Muscle layer of colon (tissue), 2 donors: Measurements from ENCODE around the gene TENM4.
A peak's percentile ranks its signal among the peaks of the same experiment; 100 is the strongest.

Source experiments
- H3K27ac ChIP-seq: one replicate; pipeline ENCODE4 v1.7.0; 2013; ENCODE audit warnings: low read depth, mild to moderate bottlenecking, low read length, moderate library complexity
- H3K27me3 ChIP-seq, 2 donors: one replicate each; pipeline ENCODE4 v1.7.0; 2013; ENCODE audit warnings: low read length in 2 of 2, mild to moderate bottlenecking in 2 of 2; ENCODE audit not compliant: insufficient read depth in 2 of 2, control insufficient read depth in 1 of 2
- H3K36me3 ChIP-seq: one replicate; pipeline ENCODE4 v1.7.0; 2013; ENCODE audit warnings: mild to moderate bottlenecking, low read length; ENCODE audit not compliant: insufficient read depth
- H3K4me1 ChIP-seq: one replicate; pipeline ENCODE4 v1.7.0; 2013; ENCODE audit warnings: mild to moderate bottlenecking, low read length; ENCODE audit not compliant: insufficient read depth
- H3K4me3 ChIP-seq, 2 donors: one replicate each; pipeline ENCODE4 v1.7.0; 2013; ENCODE audit warnings: low read length in 2 of 2, low read depth in 1 of 2, mild to moderate bottlenecking in 1 of 2, moderate library complexity in 1 of 2
- H3K9ac ChIP-seq: one replicate; pipeline ENCODE4 v1.7.0; 2013; ENCODE audit warnings: low read length
- H3K9me3 ChIP-seq: one replicate; pipeline ENCODE4 v1.7.0; 2013; ENCODE audit warnings: mild to moderate bottlenecking, low read length
- donor health status: abdominal sarcoma.
- donor health status: Adenocarcinoma of cecum.

Gene TENM4

DNA sequence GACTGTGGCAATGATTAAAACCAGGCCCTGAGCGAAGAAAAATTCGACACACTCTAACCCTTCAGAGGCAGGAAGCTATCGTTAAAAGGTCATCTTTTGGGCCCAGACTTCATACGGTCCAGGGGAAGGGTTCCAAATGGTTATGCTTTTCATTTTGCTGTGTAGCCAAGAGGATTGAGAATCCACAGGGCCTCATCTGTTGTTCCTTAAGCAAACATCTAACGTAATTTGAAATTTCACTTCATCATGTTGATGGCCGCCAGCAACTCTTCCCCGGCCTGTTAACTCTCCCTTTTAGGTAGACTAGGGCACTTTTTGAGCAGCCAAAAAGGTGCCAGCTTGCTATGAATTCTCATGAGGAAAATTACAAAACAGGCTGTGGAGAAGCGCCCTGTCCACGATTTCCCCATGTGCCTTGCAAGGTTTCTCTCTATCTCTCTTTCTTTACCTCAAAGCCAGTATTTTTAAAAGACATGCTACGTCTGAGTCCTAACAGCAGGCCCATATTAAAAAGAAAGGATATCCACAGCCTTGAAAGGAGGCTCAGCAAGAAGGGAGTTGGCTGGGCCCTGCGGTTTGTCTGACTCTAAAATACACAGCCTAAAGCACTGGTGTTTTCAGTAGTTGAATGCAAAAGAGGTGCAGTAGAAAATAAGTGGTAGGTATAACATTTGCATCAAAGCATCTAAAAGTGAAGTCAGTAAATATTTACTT is 509.9 kb downstream of the TENM4 start:
- peak overlapping the region; percentile 41 for H3K27ac ChIP-seq
- no peak overlapping the region for H3K9ac ChIP-seq
- no peaks in the 10 kb centered on the region for H3K36me3 ChIP-seq

GRCh38 chr11:78929906-78930220 is 511.0 kb downstream of the TENM4 start:
- no peak overlapping the region for H3K4me3 ChIP-seq
- H3K36me3 ChIP-seq = no peaks in the 10 kb centered on the region
- no peak overlapping the region for H3K27ac ChIP-seq
- no peak overlapping the region for H3K9ac ChIP-seq
- no peaks in the 10 kb centered on the region for H3K27me3 ChIP-seq
- H3K4me1 ChIP-seq = peaks cover 28% of the 10 kb centered on the region
- H3K9me3 ChIP-seq = no peaks in the 10 kb centered on the region

More for the DNA sequence above, 509.9 kb downstream of the TENM4 start:
- H3K9me3 ChIP-seq = no peaks in the 10 kb centered on the region
- peak overlapping the region in 1 of 2 donors; percentile 5 for H3K4me3 ChIP-seq
- peaks cover 28% of the 10 kb centered on the region for H3K4me1 ChIP-seq
- no peaks in the 10 kb centered on the region for H3K27me3 ChIP-seq

GRCh38 chr11:78929207-78929905 is 511.5 kb downstream of the TENM4 start:
- H3K36me3 ChIP-seq = no peaks in the 10 kb centered on the region

DNA sequence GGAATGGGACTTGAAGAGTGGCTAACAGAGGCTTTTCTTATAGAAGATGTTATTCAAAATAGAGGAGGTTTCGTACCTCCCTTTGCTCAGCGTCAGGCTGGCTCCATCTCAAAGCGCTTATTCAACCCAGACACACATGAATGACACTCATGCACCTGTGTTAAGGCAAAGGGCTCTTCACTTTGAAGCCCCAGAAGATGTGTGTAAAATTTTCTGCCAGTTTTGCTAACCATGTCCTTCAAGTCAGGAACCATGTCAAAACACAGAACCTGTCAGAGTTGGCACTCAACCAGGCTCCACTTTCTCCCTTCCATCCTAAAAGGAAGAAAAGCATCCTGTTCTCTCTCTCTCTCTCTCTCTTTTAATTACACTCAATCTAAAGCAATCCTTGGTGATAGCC is 513.3 kb downstream of the TENM4 start:
- Histone ChIP-seq H3K4me1 (peaks cover 25% of the 10 kb centered on the region), H3K27ac (no peak overlapping the region), H3K9ac (no peak overlapping the region), H3K9me3 (no peaks in the 10 kb centered on the region), H3K27me3 (no peaks in the 10 kb centered on the region), H3K4me3 (no peak overlapping the region), H3K36me3 (no peaks in the 10 kb centered on the region)

More at GRCh38 chr11:78929207-78929905, 511.5 kb downstream of the TENM4 start:
- Histone ChIP-seq H3K27ac (no peak overlapping the region), H3K9ac (no peak overlapping the region), H3K4me1 (peaks cover 28% of the 10 kb centered on the region), H3K27me3 (no peaks in the 10 kb centered on the region), H3K9me3 (no peaks in the 10 kb centered on the region), H3K4me3 (no peak overlapping the region)

DNA sequence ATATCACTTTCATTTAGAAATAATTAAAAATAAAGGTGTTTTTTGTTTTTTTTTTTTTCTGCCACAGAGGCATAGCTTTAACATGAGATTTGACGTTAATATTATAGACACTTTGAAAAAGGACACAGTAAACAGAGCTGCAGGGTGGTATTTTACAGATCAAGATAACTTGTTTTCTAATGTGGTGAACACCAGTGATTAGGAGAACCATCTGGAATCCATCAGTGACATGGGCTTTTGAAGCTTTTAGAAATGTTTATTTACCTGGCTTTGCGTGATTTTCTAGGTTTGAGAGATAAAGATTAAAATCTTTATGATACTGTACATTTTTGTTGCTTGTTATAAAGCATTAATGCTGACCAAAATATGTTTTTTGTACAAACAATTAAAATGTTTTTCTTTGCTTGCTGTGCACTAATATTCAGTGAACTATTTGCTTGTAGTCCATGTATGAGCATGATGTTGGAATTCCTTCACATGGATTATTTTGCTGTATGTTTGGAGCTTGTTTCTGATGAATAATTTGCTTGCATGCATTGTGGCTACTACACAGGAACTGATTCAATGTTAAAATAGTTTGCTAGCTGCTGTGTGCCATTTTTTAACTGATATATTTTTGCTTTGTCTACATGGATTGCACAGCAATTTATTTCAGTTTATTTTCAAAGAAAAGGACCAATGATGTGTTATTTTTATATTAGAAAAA is 514.0 kb downstream of the TENM4 start:
- Histone ChIP-seq H3K27ac (no peak overlapping the region), H3K27me3 (no peaks in the 10 kb centered on the region), H3K9ac (no peak overlapping the region), H3K36me3 (no peaks in the 10 kb centered on the region), H3K9me3 (no peaks in the 10 kb centered on the region), H3K4me1 (peaks cover 18% of the 10 kb centered on the region), H3K4me3 (no peak overlapping the region)

- no peak overlapping the region for H3K27ac ChIP-seq
These were observed 515.4 kb downstream of the TENM4 start for GRCh38 chr11:78925387-78925786.

GRCh38 chr11:78922859-78923625 is 517.8 kb downstream of the TENM4 start:
- Histone ChIP-seq H3K9me3 (no peaks in the 10 kb centered on the region), H3K27me3 (no peaks in the 10 kb centered on the region), H3K4me3 (no peak overlapping the region), H3K27ac (no peak overlapping the region), H3K36me3 (no peaks in the 10 kb centered on the region), H3K4me1 (no peaks in the 10 kb centered on the region), H3K9ac (no peak overlapping the region)

More at GRCh38 chr11:78925387-78925786, 515.4 kb downstream of the TENM4 start:
- Histone ChIP-seq H3K27me3 (no peaks in the 10 kb centered on the region), H3K9me3 (no peaks in the 10 kb centered on the region), H3K4me1 (peaks cover 4% of the 10 kb centered on the region), H3K4me3 (no peak overlapping the region), H3K9ac (no peak overlapping the region), H3K36me3 (no peaks in the 10 kb centered on the region)

DNA sequence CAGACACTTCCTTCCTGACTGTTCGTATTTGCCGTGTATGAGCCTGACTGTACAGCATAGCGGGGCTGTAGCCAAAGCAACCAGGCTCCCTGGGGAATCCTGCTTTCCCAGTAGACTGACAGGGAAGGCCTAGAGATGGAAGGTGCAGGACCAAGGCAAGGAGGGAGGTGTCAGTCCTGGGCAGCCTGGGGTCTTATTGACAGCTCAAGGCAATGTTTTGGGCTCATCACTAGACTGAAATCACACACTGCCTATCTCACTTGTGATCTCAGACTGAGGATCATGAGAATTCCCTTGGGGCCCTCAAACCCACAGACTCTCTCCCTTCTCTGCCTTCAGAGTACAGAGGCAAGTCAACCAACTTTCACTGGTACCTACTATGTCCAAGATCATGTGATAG is 519.3 kb downstream of the TENM4 start:
- no peak overlapping the region for H3K27ac ChIP-seq
- H3K36me3 ChIP-seq = no peaks in the 10 kb centered on the region
- no peaks in the 10 kb centered on the region for H3K27me3 ChIP-seq
- no peaks in the 10 kb centered on the region for H3K9me3 ChIP-seq
- H3K4me3 ChIP-seq = no peak overlapping the region
- no peaks in the 10 kb centered on the region for H3K4me1 ChIP-seq
- no peak overlapping the region for H3K9ac ChIP-seq

DNA sequence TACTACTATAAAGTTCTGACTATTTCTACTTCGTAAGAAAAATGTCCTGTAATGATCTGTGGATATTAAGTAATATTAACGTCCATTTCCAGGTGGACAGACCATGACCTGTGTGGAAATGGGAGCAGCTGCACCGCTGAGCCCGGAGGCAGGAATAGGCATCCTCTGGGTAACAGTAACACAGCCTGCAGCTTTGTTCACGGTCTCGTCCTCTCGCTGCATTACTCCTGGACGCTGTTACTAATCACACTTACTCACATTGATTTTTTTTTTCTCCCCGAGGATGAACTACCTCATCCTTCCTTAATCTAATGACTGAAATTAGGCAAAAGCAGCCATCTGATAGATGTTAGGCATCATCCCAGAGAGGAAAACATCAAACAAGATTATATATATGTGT is 520.5 kb downstream of the TENM4 start:
- no peak overlapping the region for H3K4me3 ChIP-seq
- no peak overlapping the region for H3K27ac ChIP-seq
- no peaks in the 10 kb centered on the region for H3K9me3 ChIP-seq
- H3K9ac ChIP-seq = no peak overlapping the region
- no peaks in the 10 kb centered on the region for H3K36me3 ChIP-seq
- no peaks in the 10 kb centered on the region for H3K27me3 ChIP-seq
- H3K4me1 ChIP-seq = no peaks in the 10 kb centered on the region

DNA sequence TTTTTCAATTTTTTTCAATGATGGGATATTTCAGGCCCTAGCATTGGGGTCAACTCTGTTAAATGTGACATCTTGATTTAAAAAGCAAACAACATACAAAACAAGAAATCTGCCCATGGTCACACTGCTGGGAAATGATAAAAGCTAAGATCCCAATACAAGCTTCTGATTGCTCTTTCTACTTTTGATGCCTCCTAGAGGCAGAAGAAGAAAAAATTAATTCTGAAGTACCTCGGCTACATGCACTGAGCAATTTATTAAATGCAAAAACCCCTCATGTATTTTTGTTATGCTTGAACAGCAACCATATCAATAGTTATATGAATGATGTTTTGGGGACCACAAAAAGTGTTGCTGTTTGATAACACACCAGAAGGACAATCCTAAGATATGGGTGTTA is 524.1 kb downstream of the TENM4 start:
- H3K9me3 ChIP-seq = no peaks in the 10 kb centered on the region
- no peak overlapping the region for H3K27ac ChIP-seq
- H3K27me3 ChIP-seq = no peaks in the 10 kb centered on the region
- H3K4me3 ChIP-seq = no peak overlapping the region
- no peaks in the 10 kb centered on the region for H3K4me1 ChIP-seq
- no peaks in the 10 kb centered on the region for H3K36me3 ChIP-seq
- H3K9ac ChIP-seq = no peak overlapping the region

DNA sequence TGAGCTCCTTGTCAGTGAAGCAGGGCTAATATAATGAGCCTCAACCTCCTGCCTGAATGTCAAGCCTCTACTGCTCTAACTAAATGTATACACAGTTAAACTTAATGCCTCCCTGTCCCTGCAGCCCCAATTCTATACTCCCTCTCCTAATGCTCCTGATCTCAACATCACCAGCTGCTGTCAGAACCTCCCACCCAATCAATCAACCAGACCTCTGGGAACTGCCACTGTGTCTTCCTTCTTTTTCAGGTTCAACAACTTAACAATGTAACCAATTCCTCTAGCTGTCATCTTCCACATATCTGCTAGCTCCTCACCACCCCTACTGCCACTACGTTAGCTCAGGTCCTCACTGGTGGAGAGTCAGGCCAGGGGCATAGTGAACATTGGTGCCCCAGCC is 526.3 kb downstream of the TENM4 start:
- H3K27me3 ChIP-seq = no peaks in the 10 kb centered on the region
- no peaks in the 10 kb centered on the region for H3K36me3 ChIP-seq
- no peaks in the 10 kb centered on the region for H3K9me3 ChIP-seq
- no peak overlapping the region for H3K27ac ChIP-seq
- H3K9ac ChIP-seq = no peak overlapping the region
- no peak overlapping the region for H3K4me3 ChIP-seq
- no peaks in the 10 kb centered on the region for H3K4me1 ChIP-seq
